ENCODE data around the gene CLEC4F.

Gene CLEC4F

GRCh38 chr2:70820499-70820898, at the start of gene CLEC4F:
Gene CLEC4F (minus strand): TSS chr2:70820599. CDS start chr2:70820523, 76 bp downstream.
- DNase-seq: no peak

GRCh38 chr2:70868970-70869369, 48.6 kb upstream of the CLEC4F start:
- DNase-seq: no peak

GRCh38 chr2:70861777-70862625, 41.6 kb upstream of the CLEC4F start:
- DNase-seq: peak; percentile 82

- DNase-seq: no peak
These were observed 35.3 kb upstream of the CLEC4F start for GRCh38 chr2:70855667-70856066.

GRCh38 chr2:70854411-70854810, 34.0 kb upstream of the CLEC4F start:
- DNase-seq: no peak

- DNase-seq: no peak
These were observed 32.4 kb upstream of the CLEC4F start for GRCh38 chr2:70852824-70853223.

GRCh38 chr2:70851704-70852103, 31.3 kb upstream of the CLEC4F start:
- DNase-seq: peak; percentile 18

- peak; percentile 74 for DNase-seq
These were observed 30.5 kb upstream of the CLEC4F start for GRCh38 chr2:70850925-70851324.

GRCh38 chr2:70842401-70842800, 22.0 kb upstream of the CLEC4F start:
- DNase-seq: no peak

- no peak for DNase-seq
These were observed 17.9 kb upstream of the CLEC4F start for GRCh38 chr2:70837980-70838925.

GRCh38 chr2:70835643-70836042, 15.2 kb upstream of the CLEC4F start, which contains the start of gene CD207:
Gene CD207 (minus strand): TSS chr2:70835816. CDS start chr2:70835776, 40 bp downstream.
- DNase-seq: no peak

GRCh38 chr2:70834881-70835280, 14.5 kb upstream of the CLEC4F start:
- no peak for DNase-seq

GRCh38 chr2:70834106-70834505, 13.7 kb upstream of the CLEC4F start:
- DNase-seq: no peak

- DNase-seq: no peak
These were observed 12.8 kb upstream of the CLEC4F start for GRCh38 chr2:70833246-70833645.

- DNase-seq: no peak
These were observed 12.0 kb upstream of the CLEC4F start for GRCh38 chr2:70832386-70832785.

- no peak for DNase-seq
These were observed 11.5 kb upstream of the CLEC4F start for GRCh38 chr2:70831861-70832260.

GRCh38 chr2:70830366-70830765, 10.0 kb upstream of the CLEC4F start:
- DNase-seq: no peak

- no peak for DNase-seq
These were observed 9.5 kb upstream of the CLEC4F start for GRCh38 chr2:70829916-70830315.

- DNase-seq: no peak
These were observed 8.8 kb upstream of the CLEC4F start for GRCh38 chr2:70828914-70829824.

- DNase-seq: no peak
These were observed 7.7 kb upstream of the CLEC4F start for GRCh38 chr2:70828115-70828514.

GRCh38 chr2:70827388-70827787, 7.0 kb upstream of the CLEC4F start:
- no peak for DNase-seq

GRCh38 chr2:70826696-70827350, 6.4 kb upstream of the CLEC4F start:
- no peak for DNase-seq

All from midbrain (tissue), 1 donor.